K562 (cell line): ENCODE measurements around the gene PCGF6. TPM values are rescaled to one million over a fixed set of nuclear protein-coding genes. Genes with fewer than 3 reads are reported as not detected.
A peak's percentile ranks its signal among the peaks of the same experiment; 100 is the strongest.

Experiments
- ATF1 ChIP-seq, 2 experiments: fragments of 450-650 bp in 1 of 2; IDR thresholded peaks; 2 replicates each; pipeline ENCODE4 v1.6.1; 2016; ENCODE audit warnings: missing compliant biosample characterization in 1 of 2, missing genetic modification characterization in 1 of 2
- BRF2 ChIP-seq: IDR thresholded peaks from 3 replicates; pipeline ENCODE4 v1.6.1; 2011; ENCODE audit warnings: borderline replicate concordance, mild to moderate bottlenecking; ENCODE audit not compliant: insufficient read length, insufficient read depth
- CSDE1 ChIP-seq, 2 experiments: fragments of 450-650 bp; IDR thresholded peaks; 2 replicates each; pipeline ENCODE4 v1.6.1; 2016; ENCODE audit warnings: mild to moderate bottlenecking in 1 of 2
- DNMT1 ChIP-seq: fragments of 450-650 bp; IDR thresholded peaks from 2 replicates; pipeline ENCODE4 v1.6.1; 2016; ENCODE audit warnings: antibody characterized with exemption, mild to moderate bottlenecking
- ELF4 ChIP-seq: fragments of 450-650 bp; formaldehyde crosslinking; IDR thresholded peaks from 2 replicates; pipeline ENCODE4 v1.4.0; 2022; ENCODE audit warnings: missing genetic modification characterization
- GATA2 ChIP-seq: sonication (generic); formaldehyde crosslinking; IDR thresholded peaks from 2 replicates; pipeline ENCODE4 v1.4.0; 2020; ENCODE audit warnings: mild to moderate bottlenecking, missing genetic modification reagents
- HDAC6 ChIP-seq: IDR thresholded peaks from 2 replicates; pipeline ENCODE4 v1.6.1; 2012; ENCODE audit warnings: low read depth, mild to moderate bottlenecking, control low read depth, inconsistent platforms, low read length, moderate library complexity
- MEF2A ChIP-seq: IDR thresholded peaks from 2 replicates; pipeline ENCODE4 v1.6.1; 2011; ENCODE audit warnings: low read depth, mild to moderate bottlenecking, low read length, moderate library complexity; ENCODE audit not compliant: control insufficient read depth
- NCOA2 ChIP-seq, 2 experiments: fragments of 450-650 bp; IDR thresholded peaks; 2 replicates each; pipeline ENCODE4 v1.6.1; 2018; ENCODE audit warnings: mild to moderate bottlenecking in 2 of 2, moderate library complexity in 1 of 2; ENCODE audit not compliant: partially characterized antibody in 2 of 2
- PTBP1 ChIP-seq: fragments of 200-400 bp; formaldehyde crosslinking; IDR thresholded peaks from 2 replicates; pipeline ENCODE4 v1.6.1; 2017; ENCODE audit warnings: low read depth, low read length
- SMARCA4 ChIP-seq: fragments of 450-650 bp; IDR thresholded peaks from 2 replicates; pipeline ENCODE4 v1.6.1; 2016
- SRF ChIP-seq, 2 experiments: fragments of 250-450, 450-650 bp in 1 of 2; sonication (Bioruptor Pico) in 1 of 2; sonication (generic) in 1 of 2; formaldehyde crosslinking; IDR thresholded peaks; 2 replicates each; pipeline versions ENCODE4 v1.5.0 to v1.5.1; 2020 to 2022; ENCODE audit warnings: mild to moderate bottlenecking in 1 of 2, missing genetic modification reagents in 1 of 2
- SRSF1 ChIP-seq: fragments of 200-400 bp; formaldehyde crosslinking; IDR thresholded peaks from 2 replicates; pipeline ENCODE4 v1.6.1; 2017; ENCODE audit warnings: mild to moderate bottlenecking, low read depth, low read length, moderate library complexity
- ZEB2 ChIP-seq: fragments of 450-650 bp; IDR thresholded peaks from 2 replicates; pipeline ENCODE4 v1.6.1; 2016
- ZNF133 ChIP-seq: fragments of 250-450 bp; sonication (Bioruptor Pico); IDR thresholded peaks from 2 replicates; pipeline ENCODE4 v1.4.0; 2020; ENCODE audit warnings: mild to moderate bottlenecking
- ZNF407 ChIP-seq: fragments of 450-650 bp; IDR thresholded peaks from 2 replicates; pipeline ENCODE4 v1.6.1; 2016; ENCODE audit warnings: low read depth
- ZNF431 ChIP-seq: sonication (generic); formaldehyde crosslinking; IDR thresholded peaks from 2 replicates; pipeline ENCODE4 v1.8.0; 2022; ENCODE audit warnings: mild to moderate bottlenecking, missing genetic modification reagents
- ZNF57 ChIP-seq: fragments of 450-650 bp; formaldehyde crosslinking; IDR thresholded peaks from 2 replicates; pipeline ENCODE4 v1.4.0; 2020; ENCODE audit warnings: mild to moderate bottlenecking, moderate library complexity
- ZNF785 ChIP-seq: fragments of 250-450 bp; sonication (Bioruptor Pico); IDR thresholded peaks from 2 replicates; pipeline ENCODE4 v1.4.0; 2020; ENCODE audit warnings: mild to moderate bottlenecking
- polyA plus RNA-seq, 8 experiments: library from polyadenylated mRNA; depleted of rRNA in 4 of 8; stranded (reverse) in 5 of 8; unstranded in 3 of 8; fragments of >200 nt; fragmentation: Nextera tagmentation in 2 of 8; fragmentation: Illumina TruSeq in 1 of 8; extraction: Ambion mirVana in 2 of 8; extraction: Trizol in 1 of 8; gene quantifications; 2 replicates each; pipeline versions ENCODE4 v1.2.1 to v1.2.3, GENCODE V29; 2011 to 2014; ENCODE audit warnings: inconsistent platforms in 1 of 8, missing spikeins in 1 of 8
- total RNA-seq, 7 experiments: library from RNA; depleted of rRNA in 6 of 7; stranded (reverse); fragments of >200 nt in 6 of 7; fragmentation: Illumina TruSeq in 2 of 7; extraction: Trizol in 2 of 7; gene quantifications; 2 replicates each; pipeline versions ENCODE4 v1.2.1 to v1.2.3, GENCODE V29; 2011 to 2021; ENCODE audit warnings: low replicate concordance in 1 of 7
- TF ChIP-seq, protein P1 (sequence below): fragments of 250-450 bp; sonication (Bioruptor Pico); IDR thresholded peaks from 2 replicates; pipeline ENCODE4 v1.8.0; 2021; ENCODE audit warnings: moderate library complexity, mild to moderate bottlenecking, inconsistent platforms

Gene PCGF6
- total and polyA plus RNA-seq, 9 of the 15 experiments (the other 6 are each of a cell fraction or from before 2014, with no cell fraction given) = 8.4 to 24.6 (median 20.6) TPM

GRCh38 chr10:103367379-103367781, 16.4 kb upstream of the PCGF6 start (continued):
- peak; percentile 50; the same call in 1 of the 2 replicates for TF ChIP-seq ZNF407
- TF ChIP-seq DNMT1 = no peak
- TF ChIP-seq MEF2A = no peak
- TF ChIP-seq ATF1 (CRISPR knock-in tag; IDR thresholded peaks at IDR 0.05) = no peak
- no peak for TF ChIP-seq ATF1 (tag; IDR thresholded peaks at IDR 0.05)
- TF ChIP-seq SMARCA4 = 0 out of 2 replicates have a peak, but pooled peaks have one; percentile 38
- peak; percentile 37; the same call in 1 of the 2 replicates for TF ChIP-seq ELF4 (CRISPR knock-in tag)
- TF ChIP-seq CSDE1 (IDR thresholded peaks at IDR 0.05) = no peak
- TF ChIP-seq SRSF1 = no peak
- no peak for TF ChIP-seq ZNF785 (CRISPR knock-in tag)
- TF ChIP-seq ZNF133 (CRISPR knock-in tag) = no peak
- no peak for TF ChIP-seq BRF2
- TF ChIP-seq GATA2 (CRISPR knock-in tag) = no peak
- TF ChIP-seq SRF (CRISPR knock-in tag; IDR thresholded peaks at IDR 0.05) = no peak
- TF ChIP-seq, protein P1, sequence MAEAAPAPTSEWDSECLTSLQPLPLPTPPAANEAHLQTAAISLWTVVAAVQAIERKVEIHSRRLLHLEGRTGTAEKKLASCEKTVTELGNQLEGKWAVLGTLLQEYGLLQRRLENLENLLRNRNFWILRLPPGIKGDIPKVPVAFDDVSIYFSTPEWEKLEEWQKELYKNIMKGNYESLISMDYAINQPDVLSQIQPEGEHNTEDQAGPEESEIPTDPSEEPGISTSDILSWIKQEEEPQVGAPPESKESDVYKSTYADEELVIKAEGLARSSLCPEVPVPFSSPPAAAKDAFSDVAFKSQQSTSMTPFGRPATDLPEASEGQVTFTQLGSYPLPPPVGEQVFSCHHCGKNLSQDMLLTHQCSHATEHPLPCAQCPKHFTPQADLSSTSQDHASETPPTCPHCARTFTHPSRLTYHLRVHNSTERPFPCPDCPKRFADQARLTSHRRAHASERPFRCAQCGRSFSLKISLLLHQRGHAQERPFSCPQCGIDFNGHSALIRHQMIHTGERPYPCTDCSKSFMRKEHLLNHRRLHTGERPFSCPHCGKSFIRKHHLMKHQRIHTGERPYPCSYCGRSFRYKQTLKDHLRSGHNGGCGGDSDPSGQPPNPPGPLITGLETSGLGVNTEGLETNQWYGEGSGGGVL (CRISPR knock-in tag) = no peak
- TF ChIP-seq ZEB2 = no peak
- TF ChIP-seq ZNF57 (CRISPR knock-in tag) = no peak
- TF ChIP-seq NCOA2 (IDR thresholded peaks at IDR 0.05; ENCODE audit: partially characterized antibody in 2 of 2) = no peak
- TF ChIP-seq PTBP1 = no peak
- no peak for TF ChIP-seq ZNF431 (CRISPR knock-in tag)
- no peak for TF ChIP-seq HDAC6
